DOHH2 (cell line): ENCODE measurements around the gene NELFE.

Source experiments
- EZH2phosphoT487 ChIP-seq: fragments of 200-600 bp; sonication (generic); IDR thresholded peaks from 2 replicates; pipeline ENCODE4 v1.6.1; 2017; ENCODE audit warnings: borderline replicate concordance, mild to moderate bottlenecking, antibody characterized with exemption, low read length, moderate library complexity, mixed read lengths
- TF ChIP-seq, protein P1 (sequence below): fragments of 200-600 bp; sonication (generic); IDR thresholded peaks from one replicate; pipeline ENCODE4 v1.5.1; 2014; ENCODE audit warnings: antibody characterized with exemption, mild to moderate bottlenecking, low read depth, low read length; ENCODE audit not compliant: poor library complexity, severe bottlenecking

DNA sequence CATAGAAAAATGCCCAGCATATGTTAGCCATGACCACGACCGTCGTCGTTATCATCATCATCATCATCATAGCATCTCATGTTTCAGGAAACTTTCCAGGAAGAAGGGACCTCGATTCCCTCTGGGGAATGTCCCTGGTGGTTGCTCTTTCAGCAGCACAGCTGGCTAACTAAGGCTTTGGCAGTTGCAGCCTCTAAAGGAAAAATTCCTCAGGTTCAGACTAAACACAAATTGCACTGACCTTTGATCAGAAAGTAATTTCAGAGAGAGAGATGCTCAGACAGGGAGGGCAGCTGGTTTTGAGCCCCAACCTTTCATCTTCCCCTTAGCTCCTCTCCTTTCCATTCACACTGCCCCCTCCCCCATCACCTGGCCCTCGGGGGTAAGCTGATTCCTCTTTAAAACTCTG, 18.5 kb downstream of the NELFE start:
- TF ChIP-seq, protein P1, sequence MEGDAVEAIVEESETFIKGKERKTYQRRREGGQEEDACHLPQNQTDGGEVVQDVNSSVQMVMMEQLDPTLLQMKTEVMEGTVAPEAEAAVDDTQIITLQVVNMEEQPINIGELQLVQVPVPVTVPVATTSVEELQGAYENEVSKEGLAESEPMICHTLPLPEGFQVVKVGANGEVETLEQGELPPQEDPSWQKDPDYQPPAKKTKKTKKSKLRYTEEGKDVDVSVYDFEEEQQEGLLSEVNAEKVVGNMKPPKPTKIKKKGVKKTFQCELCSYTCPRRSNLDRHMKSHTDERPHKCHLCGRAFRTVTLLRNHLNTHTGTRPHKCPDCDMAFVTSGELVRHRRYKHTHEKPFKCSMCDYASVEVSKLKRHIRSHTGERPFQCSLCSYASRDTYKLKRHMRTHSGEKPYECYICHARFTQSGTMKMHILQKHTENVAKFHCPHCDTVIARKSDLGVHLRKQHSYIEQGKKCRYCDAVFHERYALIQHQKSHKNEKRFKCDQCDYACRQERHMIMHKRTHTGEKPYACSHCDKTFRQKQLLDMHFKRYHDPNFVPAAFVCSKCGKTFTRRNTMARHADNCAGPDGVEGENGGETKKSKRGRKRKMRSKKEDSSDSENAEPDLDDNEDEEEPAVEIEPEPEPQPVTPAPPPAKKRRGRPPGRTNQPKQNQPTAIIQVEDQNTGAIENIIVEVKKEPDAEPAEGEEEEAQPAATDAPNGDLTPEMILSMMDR, result no peak
- no peak for TF ChIP-seq EZH2phosphoT487
